Right lobe of liver (tissue), 4 donors: ENCODE measurements around the gene CAD.

ENCODE experiments used
- POLR2A ChIP-seq: fragments of 450-650 bp; IDR thresholded peaks from one replicate; pipeline ENCODE4 v1.6.1; 2017; ENCODE audit warnings: antibody characterized with exemption, mild to moderate bottlenecking
- TF ChIP-seq, protein P1 (sequence below), 4 donors: fragments of 200-600 bp in 3 of 4; fragments of 450-650 bp in 1 of 4; IDR thresholded peaks; one replicate each; pipeline versions ENCODE4 v1.5.1 to v1.8.0; 2016 to 2022; ENCODE audit warnings: antibody characterized with exemption in 4 of 4, mild to moderate bottlenecking in 2 of 4
- donor health status: DM: no; HTN: no; CAD: no.
- donor health status: DM: no; HTN: no; CAD: no.
- donor health status: DM: no; HTN: yes; CAD: no.

- TF ChIP-seq, protein P1, sequence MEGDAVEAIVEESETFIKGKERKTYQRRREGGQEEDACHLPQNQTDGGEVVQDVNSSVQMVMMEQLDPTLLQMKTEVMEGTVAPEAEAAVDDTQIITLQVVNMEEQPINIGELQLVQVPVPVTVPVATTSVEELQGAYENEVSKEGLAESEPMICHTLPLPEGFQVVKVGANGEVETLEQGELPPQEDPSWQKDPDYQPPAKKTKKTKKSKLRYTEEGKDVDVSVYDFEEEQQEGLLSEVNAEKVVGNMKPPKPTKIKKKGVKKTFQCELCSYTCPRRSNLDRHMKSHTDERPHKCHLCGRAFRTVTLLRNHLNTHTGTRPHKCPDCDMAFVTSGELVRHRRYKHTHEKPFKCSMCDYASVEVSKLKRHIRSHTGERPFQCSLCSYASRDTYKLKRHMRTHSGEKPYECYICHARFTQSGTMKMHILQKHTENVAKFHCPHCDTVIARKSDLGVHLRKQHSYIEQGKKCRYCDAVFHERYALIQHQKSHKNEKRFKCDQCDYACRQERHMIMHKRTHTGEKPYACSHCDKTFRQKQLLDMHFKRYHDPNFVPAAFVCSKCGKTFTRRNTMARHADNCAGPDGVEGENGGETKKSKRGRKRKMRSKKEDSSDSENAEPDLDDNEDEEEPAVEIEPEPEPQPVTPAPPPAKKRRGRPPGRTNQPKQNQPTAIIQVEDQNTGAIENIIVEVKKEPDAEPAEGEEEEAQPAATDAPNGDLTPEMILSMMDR (IDR thresholded peaks at IDR 0.05): no peak
- TF ChIP-seq POLR2A: no peak
Observed at GRCh38 chr2:27238976-27239375, 21.8 kb downstream of the CAD start.
